Gastroesophageal sphincter (tissue), 3 donors: ENCODE measurements around the gene KIT.

Experiments used
- POLR2A ChIP-seq, 2 donors: fragments of 450-650 bp; IDR thresholded peaks; one replicate each; pipeline ENCODE4 v1.6.1; 2017; ENCODE audit warnings: antibody characterized with exemption in 2 of 2, mild to moderate bottlenecking in 2 of 2, moderate library complexity in 1 of 2
- POLR2AphosphoS5 ChIP-seq: sonication (generic); formaldehyde crosslinking; IDR thresholded peaks from one replicate; pipeline ENCODE4 v1.6.1; 2017; ENCODE audit warnings: antibody characterized with exemption
- TF ChIP-seq, protein P1 (sequence below), 4 experiments: fragments of 200-600 bp in 2 of 4; fragments of 450-650 bp in 2 of 4; sonication (generic) in 1 of 4; IDR thresholded peaks; one replicate each; pipeline ENCODE4 v1.5.1; 2017 to 2019; ENCODE audit warnings: antibody characterized with exemption in 4 of 4, mild to moderate bottlenecking in 2 of 4, moderate library complexity in 2 of 4

DNA sequence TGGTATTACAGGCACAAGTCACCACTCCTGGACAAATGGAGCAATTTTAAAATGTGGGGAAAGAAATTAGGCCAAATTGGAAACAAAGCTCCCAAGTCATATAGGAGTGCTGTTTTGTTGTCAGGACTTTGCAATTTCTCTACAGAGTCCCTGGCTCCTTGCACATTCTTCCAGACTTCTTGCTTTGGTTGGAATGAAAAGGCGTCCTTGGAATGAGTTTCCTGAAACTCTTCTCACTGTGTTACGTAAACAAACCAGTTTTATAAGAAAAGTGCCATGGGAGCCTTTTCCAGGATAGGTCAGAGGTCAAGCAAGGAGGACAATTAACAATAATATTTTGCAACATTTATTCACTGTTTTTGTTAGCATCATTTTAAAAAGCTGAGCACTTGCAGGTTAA is 32.4 kb upstream of the KIT start:
- TF ChIP-seq, protein P1, sequence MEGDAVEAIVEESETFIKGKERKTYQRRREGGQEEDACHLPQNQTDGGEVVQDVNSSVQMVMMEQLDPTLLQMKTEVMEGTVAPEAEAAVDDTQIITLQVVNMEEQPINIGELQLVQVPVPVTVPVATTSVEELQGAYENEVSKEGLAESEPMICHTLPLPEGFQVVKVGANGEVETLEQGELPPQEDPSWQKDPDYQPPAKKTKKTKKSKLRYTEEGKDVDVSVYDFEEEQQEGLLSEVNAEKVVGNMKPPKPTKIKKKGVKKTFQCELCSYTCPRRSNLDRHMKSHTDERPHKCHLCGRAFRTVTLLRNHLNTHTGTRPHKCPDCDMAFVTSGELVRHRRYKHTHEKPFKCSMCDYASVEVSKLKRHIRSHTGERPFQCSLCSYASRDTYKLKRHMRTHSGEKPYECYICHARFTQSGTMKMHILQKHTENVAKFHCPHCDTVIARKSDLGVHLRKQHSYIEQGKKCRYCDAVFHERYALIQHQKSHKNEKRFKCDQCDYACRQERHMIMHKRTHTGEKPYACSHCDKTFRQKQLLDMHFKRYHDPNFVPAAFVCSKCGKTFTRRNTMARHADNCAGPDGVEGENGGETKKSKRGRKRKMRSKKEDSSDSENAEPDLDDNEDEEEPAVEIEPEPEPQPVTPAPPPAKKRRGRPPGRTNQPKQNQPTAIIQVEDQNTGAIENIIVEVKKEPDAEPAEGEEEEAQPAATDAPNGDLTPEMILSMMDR (IDR thresholded peaks at IDR 0.05), result no peak
- TF ChIP-seq POLR2A (IDR thresholded peaks at IDR 0.05) (no peak), POLR2AphosphoS5 (no peak)
